Stomach (tissue), 4 donors: Measurements from ENCODE around the gene GPX1.

Source experiments
- CTCF ChIP-seq, 7 experiments: fragments of 450-650 bp in 4 of 7; fragments of 200-600 bp in 3 of 7; sonication (generic) in 3 of 7; IDR thresholded peaks; one replicate each; pipeline ENCODE4 v1.5.1; 2016 to 2019; ENCODE audit warnings: antibody characterized with exemption in 7 of 7, control low read depth in 2 of 7, mild to moderate bottlenecking in 1 of 7
- POLR2A ChIP-seq, 4 donors: fragments of 450-650 bp; IDR thresholded peaks; one replicate each; pipeline ENCODE4 v1.6.1; 2016; ENCODE audit warnings: antibody characterized with exemption in 4 of 4, control low read depth in 2 of 4, mild to moderate bottlenecking in 1 of 4, moderate library complexity in 1 of 4

DNA sequence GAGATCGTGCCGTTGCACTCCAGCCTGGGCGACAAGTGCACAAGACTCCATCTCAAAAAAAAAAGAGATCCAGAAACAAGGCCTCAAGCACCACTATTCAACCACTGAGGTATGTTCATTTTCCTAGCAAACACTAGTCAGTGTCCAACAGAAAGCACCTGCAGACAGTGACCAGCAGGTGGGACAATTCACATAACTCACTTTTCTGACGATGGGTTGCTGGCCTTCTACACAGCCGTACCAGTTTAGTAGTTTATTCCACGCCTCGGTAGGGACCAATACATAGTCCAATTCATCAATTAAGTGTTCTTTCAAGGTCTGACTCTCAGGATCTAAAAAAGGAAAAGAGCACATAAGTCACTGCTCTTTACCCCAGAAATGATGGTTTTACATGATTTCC is 30.7 kb downstream of the GPX1 start:
- no peak for TF ChIP-seq CTCF (IDR thresholded peaks at IDR 0.05)
- no peak for TF ChIP-seq POLR2A (IDR thresholded peaks at IDR 0.05)
